ENCODE measurements around the gene MEF2C. TPM values are rescaled to one million over a fixed set of nuclear protein-coding genes. Genes with fewer than 3 reads are reported as not detected.

Gene MEF2C
- total and polyA plus RNA-seq, 2 experiments from 2014 or later, result 3.2 to 3.4 TPM

DNA sequence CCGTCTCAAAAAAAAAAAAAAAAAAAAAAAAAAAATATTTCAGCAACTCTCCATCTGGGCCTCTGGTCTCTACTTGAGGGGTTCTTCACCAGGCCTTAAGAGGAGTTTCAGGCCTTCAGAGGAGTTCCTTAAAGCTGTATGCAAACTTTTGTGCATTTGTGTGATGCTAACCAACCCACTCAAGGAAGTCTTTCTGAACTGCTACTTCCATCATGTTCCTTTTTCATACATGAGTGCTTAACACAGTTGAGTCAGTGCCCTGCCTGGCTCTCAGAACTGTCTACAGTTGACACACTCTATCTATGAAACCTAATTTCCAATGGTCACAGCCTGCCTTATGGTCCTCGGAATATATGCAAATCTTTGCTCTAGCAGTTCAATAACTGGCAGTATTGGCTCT, 146.5 kb downstream of the MEF2C start:
- DNase-seq, result no peak
- Histone ChIP-seq H3K9me3 (ENCODE audit: low read depth) (no peaks in the 10 kb centered on the region), H2AFZ (no peak overlapping the region), H3K4me2 (ENCODE audit: unreplicated experiment) (no peak overlapping the region), H3K27me3 (replicated peaks; ENCODE audit: insufficient read depth) (no peaks in the 10 kb centered on the region), H3K4me1 (ENCODE audit: insufficient read depth) (peaks cover 13% of the 10 kb centered on the region), H3K9ac (no peak overlapping the region), H4K20me1 (ENCODE audit: insufficient read depth) (no peaks in the 10 kb centered on the region), H3K79me2 (ENCODE audit: insufficient read depth) (no peaks in the 10 kb centered on the region), H3F3A (ENCODE audit: insufficient read depth) (peaks cover 5% of the 10 kb centered on the region; the same call in 1 of the 2 replicates), H3K27ac (no peak overlapping the region), H3K36me3 (ENCODE audit: low read depth) (no peaks in the 10 kb centered on the region), H3K9me2 (ENCODE audit: insufficient read depth) (no peaks in the 10 kb centered on the region), H3K4me3 (no peak overlapping the region)
- 86 to 95% methylated on average over 1 of the region's 2 CpGs for WGBS, 2 experiments (ENCODE audit: low coverage in 1 of 2, low lambda C conversion rate in 2 of 2, missing lambda C conversion rate in 2 of 2)
- TF ChIP-seq EZH2 (IDR thresholded peaks at IDR 0.05; ENCODE audit: insufficient read depth, poor library complexity, severe bottlenecking), result no peak
- no peak for TF ChIP-seq EZH2phosphoT487 (IDR thresholded peaks at IDR 0.05; ENCODE audit: insufficient read depth, low read depth)
- in situ Hi-C loops (cut with MboI), result no loop called here

GRCh38 chr5:88734983-88735382, 148.0 kb downstream of the MEF2C start:
- H3K9me3 ChIP-seq (ENCODE audit: low read depth), result no peaks in the 10 kb centered on the region
- TF ChIP-seq EZH2phosphoT487 (IDR thresholded peaks at IDR 0.05; ENCODE audit: insufficient read depth, low read depth) (no peak), EZH2 (IDR thresholded peaks at IDR 0.05; ENCODE audit: insufficient read depth, poor library complexity, severe bottlenecking) (no peak)
- H3K27ac ChIP-seq, result no peak overlapping the region
- H3K4me2 ChIP-seq (ENCODE audit: unreplicated experiment), result no peak overlapping the region
- H3K27me3 ChIP-seq (replicated peaks; ENCODE audit: insufficient read depth), result no peaks in the 10 kb centered on the region
- H3K9me2 ChIP-seq (ENCODE audit: insufficient read depth), result no peaks in the 10 kb centered on the region
- H3K9ac ChIP-seq, result no peak overlapping the region
- H4K20me1 ChIP-seq (ENCODE audit: insufficient read depth), result no peaks in the 10 kb centered on the region
- no peaks in the 10 kb centered on the region for H3K36me3 ChIP-seq (ENCODE audit: low read depth)
- in situ Hi-C loops (cut with MboI), result no loop called here
- no peaks in the 10 kb centered on the region for H3K79me2 ChIP-seq (ENCODE audit: insufficient read depth)
- H3F3A ChIP-seq (ENCODE audit: insufficient read depth), result peaks cover 5% of the 10 kb centered on the region; the same call in 1 of the 2 replicates
- DNase-seq, result no peak
- no peak overlapping the region for H2AFZ ChIP-seq
- H3K4me1 ChIP-seq (ENCODE audit: insufficient read depth), result peaks cover 13% of the 10 kb centered on the region
- WGBS, 2 experiments (ENCODE audit: low coverage in 1 of 2, low lambda C conversion rate in 2 of 2, missing lambda C conversion rate in 2 of 2), result 89 to 92% methylated on average over 7 of the region's 7 CpGs
- no peak overlapping the region for H3K4me3 ChIP-seq

DNA sequence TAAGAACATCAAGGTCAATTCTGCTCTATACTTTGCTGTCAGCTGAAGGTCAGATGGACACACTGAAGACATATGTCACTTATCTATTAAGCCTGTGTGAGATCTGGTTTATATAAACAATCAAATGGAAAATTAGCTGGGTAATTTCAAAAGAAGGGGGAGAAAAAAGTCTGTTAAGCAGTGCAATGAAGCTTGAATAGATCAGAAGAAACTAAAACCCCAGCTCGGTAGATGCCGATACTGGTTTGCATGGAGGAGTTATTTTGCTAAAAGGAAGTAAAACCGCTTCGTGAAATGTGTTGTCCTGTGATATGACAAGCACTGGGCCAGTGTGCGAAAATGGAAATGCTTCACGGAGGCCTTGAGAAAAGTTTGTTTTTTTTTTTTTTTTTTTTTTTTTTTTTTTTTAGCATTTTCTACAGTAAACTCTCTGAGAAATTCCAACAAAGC, 148.8 kb downstream of the MEF2C start:
- TF ChIP-seq EZH2phosphoT487 (IDR thresholded peaks at IDR 0.05; ENCODE audit: insufficient read depth, low read depth) (no peak), EZH2 (IDR thresholded peaks at IDR 0.05; ENCODE audit: insufficient read depth, poor library complexity, severe bottlenecking) (no peak)
- Histone ChIP-seq H3F3A (ENCODE audit: insufficient read depth) (peaks cover 5% of the 10 kb centered on the region; the same call in 1 of the 2 replicates), H3K27ac (no peak overlapping the region), H3K4me3 (no peak overlapping the region), H4K20me1 (ENCODE audit: insufficient read depth) (no peaks in the 10 kb centered on the region), H3K9me3 (ENCODE audit: low read depth) (no peaks in the 10 kb centered on the region), H3K9me2 (ENCODE audit: insufficient read depth) (no peaks in the 10 kb centered on the region), H3K36me3 (ENCODE audit: low read depth) (no peaks in the 10 kb centered on the region), H3K4me1 (ENCODE audit: insufficient read depth) (peaks cover 13% of the 10 kb centered on the region), H2AFZ (no peak overlapping the region), H3K4me2 (ENCODE audit: unreplicated experiment) (no peak overlapping the region), H3K9ac (no peak overlapping the region), H3K27me3 (replicated peaks; ENCODE audit: insufficient read depth) (no peaks in the 10 kb centered on the region), H3K79me2 (ENCODE audit: insufficient read depth) (no peaks in the 10 kb centered on the region)
- WGBS, 2 experiments (ENCODE audit: low coverage in 1 of 2, low lambda C conversion rate in 2 of 2, missing lambda C conversion rate in 2 of 2), result 97 to 98% methylated on average over 6 of the region's 6 CpGs
- in situ Hi-C loops (cut with MboI), result no loop called here
- DNase-seq, result no peak

DNA sequence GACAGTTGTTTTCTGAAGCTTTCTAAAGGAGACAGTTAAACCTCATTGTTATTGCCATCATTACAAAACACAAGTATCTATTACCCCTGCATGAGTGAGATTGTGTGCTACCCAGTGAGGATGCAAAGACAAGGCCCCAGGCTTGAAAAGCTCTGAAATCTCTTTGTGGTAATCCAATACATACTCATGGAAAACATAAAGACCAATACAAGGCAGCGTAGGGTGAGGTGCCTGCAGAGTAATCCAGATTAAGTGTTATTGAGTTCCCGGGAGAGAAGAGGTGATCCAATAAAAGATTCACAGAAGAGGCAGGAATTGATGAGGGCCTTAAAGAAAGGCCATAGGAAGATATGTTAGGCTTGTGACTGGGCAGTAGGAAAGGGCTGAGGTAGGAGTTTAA, 150.1 kb downstream of the MEF2C start:
- no peaks in the 10 kb centered on the region for H3K9me3 ChIP-seq (ENCODE audit: low read depth)
- H3K36me3 ChIP-seq (ENCODE audit: low read depth), result no peaks in the 10 kb centered on the region
- WGBS, 2 experiments (ENCODE audit: low coverage in 1 of 2, low lambda C conversion rate in 2 of 2, missing lambda C conversion rate in 2 of 2), result 98% methylated on average over 2 of the region's 2 CpGs
- no peaks in the 10 kb centered on the region for H4K20me1 ChIP-seq (ENCODE audit: insufficient read depth)
- in situ Hi-C loops (cut with MboI), result no loop called here
- peak overlapping the region; percentile 82 for H2AFZ ChIP-seq
- no peak overlapping the region for H3K4me3 ChIP-seq
- H3K79me2 ChIP-seq (ENCODE audit: insufficient read depth), result no peaks in the 10 kb centered on the region
- H3K27me3 ChIP-seq (replicated peaks; ENCODE audit: insufficient read depth), result no peaks in the 10 kb centered on the region
- H3K4me2 ChIP-seq (ENCODE audit: unreplicated experiment), result peak overlapping the region; percentile 56
- no peak for DNase-seq
- no peaks in the 10 kb centered on the region for H3K9me2 ChIP-seq (ENCODE audit: insufficient read depth)
- peaks cover 5% of the 10 kb centered on the region; the same call in 1 of the 2 replicates for H3F3A ChIP-seq (ENCODE audit: insufficient read depth)
- H3K9ac ChIP-seq, result peak overlapping the region; percentile 57
- peak overlapping the region; percentile 62 for H3K27ac ChIP-seq
- peaks cover 13% of the 10 kb centered on the region for H3K4me1 ChIP-seq (ENCODE audit: insufficient read depth)
- no peak for TF ChIP-seq EZH2phosphoT487 (IDR thresholded peaks at IDR 0.05; ENCODE audit: insufficient read depth, low read depth)
- TF ChIP-seq EZH2 (IDR thresholded peaks at IDR 0.05; ENCODE audit: insufficient read depth, poor library complexity, severe bottlenecking), result no peak

Data from GM23248 (cell line).